IPS-11a (cell line): ENCODE measurements around the gene F10.

ENCODE experiments used
- H3K4me3 ChIP-seq: one replicate; pipeline ENCODE4 v1.5.1; 2013; ENCODE audit warnings: low read depth, low read length, control low read depth

Gene F10

GRCh38 chr13:113129921-113130750 is 7.5 kb downstream of the F10 start:
- no peak overlapping the region for H3K4me3 ChIP-seq

- no peak overlapping the region for H3K4me3 ChIP-seq
Observed at GRCh38 chr13:113135281-113135760, 12.7 kb downstream of the F10 start.

- no peak overlapping the region for H3K4me3 ChIP-seq
Observed at GRCh38 chr13:113137691-113138298, 15.2 kb downstream of the F10 start.

DNA sequence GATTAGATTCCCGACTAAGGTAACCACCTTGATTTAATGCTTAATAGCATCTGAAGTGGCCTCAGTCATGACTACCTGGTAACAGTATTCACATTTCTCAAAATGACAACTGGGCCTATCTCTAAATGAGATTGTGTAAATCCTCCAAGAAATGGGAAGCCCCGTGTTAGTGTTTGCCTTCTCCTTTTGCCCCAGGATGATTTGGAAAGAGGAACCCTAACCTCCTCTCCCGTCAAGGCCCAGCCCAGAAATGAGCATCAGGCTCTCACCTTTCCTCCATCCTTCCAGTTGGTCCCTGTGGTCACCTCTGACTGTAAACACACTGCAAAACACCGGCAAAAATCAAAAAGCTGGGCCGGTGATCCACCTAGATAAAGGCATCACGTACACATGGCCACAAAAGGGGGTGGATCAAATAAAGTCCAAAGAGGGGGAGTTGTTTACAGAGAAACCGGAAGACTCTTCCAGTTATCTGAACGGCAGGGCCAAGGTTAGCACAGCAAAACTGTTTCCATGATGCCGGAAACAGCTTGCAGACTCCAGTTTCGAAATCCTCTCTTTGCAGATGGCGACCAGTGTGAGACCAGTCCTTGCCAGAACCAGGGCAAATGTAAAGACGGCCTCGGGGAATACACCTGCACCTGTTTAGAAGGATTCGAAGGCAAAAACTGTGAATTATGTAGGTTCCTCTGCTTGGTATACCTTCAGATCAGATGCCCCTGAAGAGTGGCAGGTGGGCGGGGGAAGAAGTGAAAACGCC is 16.4 kb downstream of the F10 start:
- no peak overlapping the region for H3K4me3 ChIP-seq

DNA sequence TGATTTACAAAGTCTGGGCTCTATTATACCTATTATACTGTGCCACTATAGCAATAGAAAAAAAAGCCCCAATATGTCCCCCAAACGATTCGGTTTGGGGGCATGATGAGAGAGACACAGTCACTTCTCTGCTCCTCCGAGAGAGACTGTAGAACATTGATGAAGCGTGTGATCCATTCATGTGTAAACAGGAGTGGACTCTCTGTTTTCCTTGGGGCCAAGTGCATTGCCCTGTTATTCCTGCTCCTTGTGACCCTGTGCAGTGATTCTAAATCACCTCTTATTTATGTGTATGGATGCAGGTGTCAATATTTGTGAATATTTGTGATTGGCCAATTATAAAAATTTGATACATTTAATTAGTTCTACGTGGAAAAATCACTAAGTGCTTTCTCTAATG is 17.0 kb downstream of the F10 start:
- H3K4me3 ChIP-seq = no peak overlapping the region

DNA sequence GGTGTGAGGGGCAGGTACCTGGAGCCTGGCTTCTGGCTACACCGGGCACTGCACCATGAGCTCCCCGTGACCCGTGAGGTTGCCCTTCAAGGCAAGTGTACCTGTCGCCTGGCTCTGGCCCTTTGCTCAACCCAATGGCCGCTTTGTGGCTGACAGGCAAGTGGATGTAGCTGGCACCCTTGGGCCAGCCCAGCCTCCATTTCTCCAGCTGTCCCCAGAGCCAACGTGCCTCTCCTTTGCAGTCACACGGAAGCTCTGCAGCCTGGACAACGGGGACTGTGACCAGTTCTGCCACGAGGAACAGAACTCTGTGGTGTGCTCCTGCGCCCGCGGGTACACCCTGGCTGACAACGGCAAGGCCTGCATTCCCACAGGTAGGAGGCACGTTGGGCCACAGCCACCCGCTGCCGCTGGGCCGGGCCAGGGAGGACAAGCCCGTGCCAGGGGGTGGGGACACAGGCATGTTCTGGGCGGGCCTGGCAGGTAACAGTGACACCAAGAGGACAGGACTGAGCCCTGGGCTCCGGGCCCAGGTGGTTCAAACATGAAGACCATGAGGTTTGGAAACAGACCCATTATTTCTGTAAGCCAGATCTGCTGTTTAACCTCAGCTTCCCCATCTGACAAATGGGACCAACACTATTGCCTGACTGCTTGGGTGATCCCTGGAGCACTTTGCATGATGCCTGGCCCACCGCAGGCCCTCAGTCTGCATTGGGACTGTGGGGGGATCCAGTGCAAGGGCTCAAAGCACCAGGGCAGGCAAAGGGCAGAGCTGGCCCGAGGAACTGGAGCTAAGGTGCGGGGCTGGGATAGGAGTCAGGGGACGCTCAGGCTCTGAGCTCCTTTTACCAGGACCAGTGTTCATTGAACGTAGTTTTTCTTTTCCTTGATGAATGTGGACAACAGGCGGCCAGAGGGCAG is 18.3 kb downstream of the F10 start:
- H3K4me3 ChIP-seq = no peak overlapping the region

DNA sequence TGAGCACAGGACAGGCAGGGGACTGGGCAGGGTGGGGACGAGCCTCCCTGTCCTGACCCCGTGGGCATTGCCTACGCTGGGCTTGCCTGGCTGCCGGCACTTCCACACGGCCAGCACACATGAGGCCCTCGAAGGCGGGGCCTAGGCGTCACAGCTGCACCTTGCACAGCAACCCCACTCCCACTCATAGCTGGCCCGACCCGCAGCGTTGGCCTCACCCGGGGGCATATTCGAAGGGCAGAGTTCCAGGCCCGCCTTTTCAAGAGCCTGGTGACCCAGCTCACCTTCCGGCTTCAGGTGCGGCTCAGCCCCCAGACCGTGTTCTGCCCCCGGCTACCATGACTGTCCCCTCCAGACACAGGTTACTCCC is 19.0 kb downstream of the F10 start:
- no peak overlapping the region for H3K4me3 ChIP-seq

DNA sequence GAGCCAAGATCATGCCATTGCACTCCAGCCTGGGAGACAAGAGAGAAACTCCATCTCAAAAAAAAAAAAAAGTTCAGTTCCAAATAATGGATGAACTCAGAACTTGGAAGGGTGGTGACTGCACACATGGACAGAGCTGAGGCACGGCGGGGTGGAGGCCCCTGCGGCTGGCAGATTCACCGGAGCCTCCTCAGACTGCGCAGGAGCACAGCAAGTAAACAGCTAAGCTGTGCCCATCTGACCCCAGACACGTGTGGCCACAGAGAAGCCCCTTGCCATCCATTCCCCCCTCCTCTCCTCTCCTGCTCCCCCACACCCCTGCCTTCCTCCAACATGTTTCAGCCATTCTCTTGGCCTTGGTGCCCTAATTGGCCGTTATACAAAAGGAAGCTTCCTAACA is 20.3 kb downstream of the F10 start:
- no peak overlapping the region for H3K4me3 ChIP-seq

- H3K4me3 ChIP-seq = no peak overlapping the region
Observed at GRCh38 chr13:113143466-113144254, 21.1 kb downstream of the F10 start.

- H3K4me3 ChIP-seq = no peak overlapping the region
Observed at GRCh38 chr13:113144255-113144629, 21.6 kb downstream of the F10 start.

- H3K4me3 ChIP-seq = no peak overlapping the region
Observed at GRCh38 chr13:113145496-113145895, 22.9 kb downstream of the F10 start.

- no peak overlapping the region for H3K4me3 ChIP-seq
Observed at GRCh38 chr13:113145911-113146598, 23.5 kb downstream of the F10 start.

DNA sequence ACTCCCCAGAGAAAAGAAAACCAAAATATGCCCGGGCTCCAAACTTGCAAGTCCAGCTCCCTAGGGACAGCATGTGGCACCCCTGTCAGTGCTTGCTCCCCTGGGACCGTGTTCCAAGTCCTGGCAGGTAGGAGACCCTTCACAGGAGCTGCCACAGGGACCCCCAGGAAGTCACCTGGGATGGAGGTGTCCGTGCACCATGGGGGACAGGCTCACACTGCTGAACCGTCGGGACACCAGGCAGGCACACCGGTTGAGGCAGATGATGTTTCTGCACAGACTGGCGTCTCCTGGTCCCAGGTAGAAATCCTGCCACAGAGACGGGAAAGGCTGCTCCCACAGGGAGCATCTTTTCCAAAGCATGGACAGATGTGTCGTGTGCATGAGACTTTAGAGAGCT is 24.2 kb downstream of the F10 start:
- no peak overlapping the region for H3K4me3 ChIP-seq

DNA sequence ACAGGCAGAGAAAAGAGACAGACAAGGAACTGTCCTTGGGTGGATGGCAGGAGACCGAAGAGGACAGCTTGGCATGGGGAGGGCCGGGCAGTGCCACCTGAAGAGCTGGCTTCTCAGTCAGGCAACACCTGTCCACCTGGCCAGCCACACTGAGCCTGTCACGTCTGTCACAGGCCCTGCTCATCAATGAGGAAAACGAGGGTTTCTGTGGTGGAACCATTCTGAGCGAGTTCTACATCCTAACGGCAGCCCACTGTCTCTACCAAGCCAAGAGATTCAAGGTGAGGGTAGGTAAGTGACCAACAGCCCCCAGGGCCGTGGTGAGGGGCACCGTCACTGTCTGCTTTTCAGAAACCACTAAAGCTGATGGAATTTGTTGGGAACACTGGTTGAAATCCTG is 24.6 kb downstream of the F10 start:
- H3K4me3 ChIP-seq = no peak overlapping the region

GRCh38 chr13:113148407-113148806 is 25.8 kb downstream of the F10 start:
- H3K4me3 ChIP-seq = no peak overlapping the region

GRCh38 chr13:113148940-113149503 is 26.4 kb downstream of the F10 start:
- no peak overlapping the region for H3K4me3 ChIP-seq

- H3K4me3 ChIP-seq = no peak overlapping the region
Observed at GRCh38 chr13:113149711-113150549, 27.3 kb downstream of the F10 start.
